Effector memory CD4-positive, alpha-beta T cell (primary cell): ENCODE measurements around the gene HAUS5.

Experiments
- DNase-seq, 3 donors: peaks; one replicate each; pipeline ENCODE4 v3.0.0-alpha.2; 2020
- H3K27ac ChIP-seq: 2 replicates; pipeline ENCODE4 v1.7.0; 2013; ENCODE audit warnings: mild to moderate bottlenecking, low read length, moderate library complexity; ENCODE audit not compliant: insufficient read depth, poor library complexity, severe bottlenecking
- H3K27me3 ChIP-seq: replicated peaks from 2 replicates; pipeline ENCODE4 v1.7.0; 2013; ENCODE audit warnings: mild to moderate bottlenecking, low read length; ENCODE audit not compliant: insufficient read depth, control insufficient read depth, poor library complexity, severe bottlenecking
- H3K36me3 ChIP-seq: 2 replicates; pipeline ENCODE4 v1.7.0; 2013; ENCODE audit warnings: mild to moderate bottlenecking, low read length, moderate library complexity; ENCODE audit not compliant: control insufficient read depth, insufficient read depth
- H3K4me1 ChIP-seq: 2 replicates; pipeline ENCODE4 v1.7.0; 2013; ENCODE audit warnings: low read length, mild to moderate bottlenecking; ENCODE audit not compliant: control insufficient read depth, insufficient read depth, poor library complexity, severe bottlenecking
- H3K4me3 ChIP-seq: 2 replicates; pipeline ENCODE4 v1.7.0; 2013; ENCODE audit warnings: low read length, low read depth, mild to moderate bottlenecking; ENCODE audit not compliant: insufficient read depth, poor library complexity, severe bottlenecking
- H3K9me3 ChIP-seq: 2 replicates; pipeline ENCODE4 v1.7.0; 2013; ENCODE audit warnings: mild to moderate bottlenecking, low read length, moderate library complexity; ENCODE audit not compliant: control insufficient read depth

The HAUS5 gene

DNA sequence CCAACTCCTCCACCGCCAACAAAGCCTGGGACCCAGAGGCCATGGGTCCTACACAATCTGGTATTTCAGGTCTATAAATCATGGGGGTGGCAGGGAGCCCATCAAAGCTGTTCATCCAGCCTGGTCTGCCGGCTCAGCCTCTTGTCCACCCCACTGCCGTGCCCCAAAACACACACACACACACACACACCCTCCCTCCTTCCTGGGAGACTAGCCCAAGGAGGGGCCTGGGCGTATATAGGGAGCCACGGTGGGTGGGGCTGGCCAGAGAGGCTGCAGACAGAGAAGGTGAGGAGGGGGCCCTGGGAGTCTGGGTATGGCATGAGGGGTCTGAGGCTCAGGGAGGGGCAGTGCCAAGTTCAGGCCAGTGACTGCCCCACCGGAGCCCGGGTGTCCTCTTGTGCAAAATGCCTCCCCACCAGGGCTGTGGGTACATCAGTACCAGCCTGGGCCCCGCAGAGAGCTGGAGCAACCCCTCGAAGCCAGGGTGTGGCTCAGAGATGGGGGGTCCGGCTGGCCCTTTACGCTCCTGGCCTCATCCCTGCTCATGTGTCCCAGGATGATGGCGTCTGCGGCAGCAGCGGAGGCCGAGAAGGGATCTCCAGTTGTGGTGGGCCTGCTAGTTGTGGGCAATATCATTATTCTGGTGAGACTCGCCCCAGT lies 53.8 kb downstream of the HAUS5 start, which contains the start of gene UPK1A:
Gene UPK1A, plus strand, starts transcription at position 267 of the 663 bp plus-strand sequence. Its CDS starts 296 bp downstream, at position 563.
- Histone ChIP-seq H3K4me3 (no peak within 1 kb of the TSS), H3K9me3 (no peaks in the 10 kb centered on the region)
- no peak for DNase-seq

DNA sequence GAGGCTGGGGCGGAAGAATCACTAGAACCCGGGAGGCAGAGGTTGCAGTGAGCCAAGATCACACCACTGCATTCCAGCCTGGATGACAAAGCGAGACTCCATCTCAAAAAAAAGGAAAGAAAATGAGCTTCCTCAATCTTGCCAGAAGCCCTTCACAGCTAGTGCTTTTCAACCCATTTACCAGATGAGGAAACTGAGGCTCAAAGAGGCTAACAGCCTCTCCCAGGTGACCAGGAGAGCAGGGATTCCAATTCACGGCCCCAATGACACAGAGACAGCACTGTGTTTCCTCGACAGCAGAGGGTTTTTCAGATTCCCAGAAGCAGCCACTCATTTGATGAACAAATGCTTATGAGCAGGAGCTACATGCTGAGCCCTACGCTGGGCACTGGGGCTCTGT lies 57.0 kb downstream of the HAUS5 start:
- Histone ChIP-seq H3K9me3 (no peaks in the 10 kb centered on the region), H3K27me3 (no peaks in the 10 kb centered on the region), H3K36me3 (no peaks in the 10 kb centered on the region), H3K27ac (no peak overlapping the region), H3K4me3 (no peak overlapping the region), H3K4me1 (peaks cover 8% of the 10 kb centered on the region)
- DNase-seq, result no peak

More for the DNA sequence above, 53.8 kb downstream of the HAUS5 start, which contains the start of gene UPK1A:
- Histone ChIP-seq H3K27ac (no peak within 1 kb of the TSS), H3K4me1 (no peaks in the 10 kb centered on the region), H3K36me3 (no peaks in the 10 kb centered on the region), H3K27me3 (no peaks in the 10 kb centered on the region)

- Histone ChIP-seq H3K4me3 (no peak overlapping the region), H3K36me3 (no peaks in the 10 kb centered on the region), H3K4me1 (peaks cover 8% of the 10 kb centered on the region), H3K27ac (no peak overlapping the region), H3K27me3 (no peaks in the 10 kb centered on the region), H3K9me3 (no peaks in the 10 kb centered on the region)
- no peak for DNase-seq
Measured at GRCh38 chr19:35669974-35670373, 57.4 kb downstream of the HAUS5 start.

GRCh38 chr19:35670686-35671085 lies 58.2 kb downstream of the HAUS5 start:
- peaks cover 8% of the 10 kb centered on the region for H3K4me1 ChIP-seq
- no peak overlapping the region for H3K4me3 ChIP-seq
- no peaks in the 10 kb centered on the region for H3K36me3 ChIP-seq
- no peaks in the 10 kb centered on the region for H3K9me3 ChIP-seq
- no peak for DNase-seq
- H3K27ac ChIP-seq, result no peak overlapping the region
- no peaks in the 10 kb centered on the region for H3K27me3 ChIP-seq

- Histone ChIP-seq H3K4me3 (no peak overlapping the region), H3K4me1 (peaks cover 8% of the 10 kb centered on the region), H3K36me3 (no peaks in the 10 kb centered on the region), H3K27ac (no peak overlapping the region), H3K9me3 (no peaks in the 10 kb centered on the region), H3K27me3 (no peaks in the 10 kb centered on the region)
- no peak for DNase-seq
Measured at GRCh38 chr19:35671818-35672217, 59.3 kb downstream of the HAUS5 start.

DNA sequence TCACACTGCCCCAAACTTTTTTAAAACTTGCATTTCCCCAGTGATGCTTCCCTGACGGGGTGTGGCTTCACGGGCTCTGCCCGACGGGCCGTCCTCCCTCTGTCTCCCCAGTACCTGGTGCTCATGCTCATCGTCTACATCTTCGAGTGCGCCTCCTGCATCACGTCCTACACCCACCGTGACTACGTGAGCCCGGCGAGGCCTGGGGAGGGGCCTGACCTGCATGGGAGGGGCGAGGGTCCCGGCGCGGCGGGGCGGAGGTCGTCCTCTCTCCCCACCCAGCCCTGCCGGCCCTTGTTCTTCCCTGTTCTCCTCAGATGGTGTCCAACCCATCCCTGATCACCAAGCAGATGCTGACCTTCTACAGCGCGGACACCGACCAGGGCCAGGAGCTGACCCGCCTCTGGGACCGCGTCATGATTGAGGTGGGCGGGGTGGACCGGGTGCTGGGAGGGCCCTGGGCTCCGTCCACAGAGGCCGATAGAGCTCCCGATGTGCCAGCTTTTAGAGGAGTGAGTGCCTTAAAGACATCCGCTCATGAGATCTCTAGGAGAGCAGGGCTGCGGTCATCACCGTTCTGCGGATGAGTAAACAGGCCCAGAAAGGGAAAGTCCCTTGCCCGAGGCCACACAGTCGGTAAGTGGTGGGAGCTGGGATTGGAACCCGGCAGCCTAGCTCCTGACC lies 60.7 kb downstream of the HAUS5 start:
- Histone ChIP-seq H3K4me3 (peak overlapping the region; percentile 52), H3K27ac (no peak overlapping the region)
- peak; percentile 4 to 5 (median 5) for DNase-seq

More for the DNA sequence above, 60.7 kb downstream of the HAUS5 start:
- H3K9me3 ChIP-seq, result no peaks in the 10 kb centered on the region
- H3K4me1 ChIP-seq, result peaks cover 8% of the 10 kb centered on the region
- no peaks in the 10 kb centered on the region for H3K36me3 ChIP-seq
- no peaks in the 10 kb centered on the region for H3K27me3 ChIP-seq
